ENCODE results near the gene PNMA8C.
"Not testable (repeated sequence)": the region's sequence is repeated elsewhere in the genome, so short reads cannot be mapped to it uniquely, and the experiment has no call there.

PNMA8C gene

DNA sequence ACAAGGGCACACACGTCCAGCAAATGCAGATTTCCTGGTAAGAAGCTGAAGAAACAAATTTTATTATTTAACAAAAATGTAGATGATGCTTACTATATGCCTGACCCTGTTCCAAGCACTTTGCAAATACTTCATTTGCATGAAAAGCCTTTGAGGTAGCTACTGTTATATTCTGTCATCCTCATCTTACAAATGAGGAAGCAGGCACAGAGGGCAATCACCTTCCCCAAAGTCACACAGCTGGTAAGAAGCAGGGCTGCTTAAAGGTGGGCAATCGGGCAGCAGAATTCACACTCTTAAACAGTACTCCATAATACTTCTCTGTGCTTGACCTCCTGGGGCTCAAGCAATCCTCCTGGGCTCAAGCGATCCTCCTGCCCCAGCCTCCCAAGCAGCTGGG is 18.3 kb upstream of the PNMA8C start:
- DNase-seq (ENCODE audit: low spot score), result no peak

DNA sequence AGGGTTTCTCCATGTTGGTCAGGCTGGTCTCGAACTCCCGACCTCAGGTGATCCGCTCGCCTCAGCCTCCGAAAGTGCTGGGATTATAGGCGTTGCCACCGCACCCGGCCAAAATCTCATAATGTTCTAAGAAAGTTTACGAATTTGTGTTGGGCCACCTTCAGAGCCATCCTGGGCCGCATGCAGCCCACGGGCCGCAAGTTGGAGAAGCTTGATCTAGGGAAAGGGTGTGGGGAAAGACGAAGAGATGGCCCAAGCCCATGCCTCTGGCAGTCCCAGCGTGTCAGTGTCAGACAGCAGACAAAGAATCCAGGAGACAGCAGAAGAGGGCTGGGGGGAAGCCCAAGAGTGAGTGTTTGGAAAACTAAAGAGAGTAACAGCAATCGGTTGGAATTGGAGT is 17.3 kb upstream of the PNMA8C start:
- no peak for DNase-seq (ENCODE audit: low spot score)

DNA sequence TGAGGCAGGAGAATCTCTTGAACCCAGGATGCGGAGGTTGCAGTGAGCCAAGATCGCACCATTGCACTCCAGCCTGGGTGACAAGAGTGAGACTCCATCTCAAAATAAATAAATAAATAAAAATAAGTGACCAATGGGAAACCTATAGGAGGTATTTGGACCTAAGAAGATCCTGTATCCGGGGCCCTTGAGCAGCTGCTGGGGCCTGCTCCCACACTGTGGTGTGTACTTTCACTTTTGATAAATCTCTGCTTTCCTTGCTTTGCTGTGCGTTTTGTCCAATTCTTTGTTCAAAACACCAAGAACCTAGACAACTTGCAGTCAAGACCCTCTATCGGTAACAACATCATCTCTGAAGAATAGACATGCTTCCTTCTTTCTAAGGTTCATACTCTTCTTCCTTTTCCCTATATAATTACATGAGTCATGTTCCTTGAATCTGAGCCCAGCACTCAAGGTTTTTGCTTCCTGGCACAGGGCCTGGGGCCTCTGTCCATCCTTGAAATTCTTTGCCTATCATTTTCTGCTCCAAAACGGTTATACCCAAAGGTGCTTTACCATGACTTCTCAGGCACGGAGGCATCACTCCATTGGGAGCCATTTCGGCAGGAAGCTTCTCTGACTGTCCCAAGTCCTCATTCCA is 14.2 kb upstream of the PNMA8C start:
- peak; percentile 60 for DNase-seq (ENCODE audit: low spot score)

DNA sequence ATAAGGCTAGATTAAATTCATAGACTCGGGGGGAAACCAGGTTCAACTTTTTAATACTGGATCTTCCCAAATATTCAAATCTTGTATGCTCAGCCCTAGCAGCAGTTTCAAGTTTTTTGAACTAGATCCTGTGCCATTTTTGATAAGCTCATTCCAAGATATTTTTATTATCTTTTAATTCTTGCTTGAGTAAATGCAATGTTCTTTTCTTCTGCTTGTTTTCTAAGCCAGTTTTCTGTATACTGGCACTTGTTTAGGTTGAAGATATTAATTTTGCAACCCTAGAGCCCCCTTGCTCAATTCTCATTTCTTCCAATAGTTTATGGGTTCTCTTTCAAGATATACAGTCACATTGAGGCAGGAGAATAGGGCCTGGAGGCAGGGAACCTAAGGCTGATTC is 13.1 kb upstream of the PNMA8C start:
- DNase-seq (ENCODE audit: low spot score), result no peak

DNA sequence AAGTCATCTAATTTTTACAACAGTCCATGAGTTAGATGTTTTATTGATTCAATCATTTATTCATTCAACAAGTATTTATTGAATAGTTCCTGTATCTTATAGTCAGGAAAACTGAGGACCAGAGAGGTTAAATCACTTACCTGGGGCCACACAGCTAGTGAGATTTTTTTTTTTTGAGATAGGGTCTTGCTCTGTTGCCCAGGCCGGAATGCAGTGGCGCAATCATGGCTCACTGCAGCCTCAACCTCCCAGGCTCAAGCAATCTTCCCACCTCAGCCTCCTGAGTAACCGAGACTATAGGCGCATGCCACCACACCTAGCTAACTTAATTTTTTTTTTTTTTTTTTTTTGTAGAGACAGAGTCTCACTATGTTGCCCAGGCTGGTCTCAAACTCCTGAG is 7.0 kb upstream of the PNMA8C start:
- not testable (repeated sequence) for DNase-seq (ENCODE audit: low spot score)

DNA sequence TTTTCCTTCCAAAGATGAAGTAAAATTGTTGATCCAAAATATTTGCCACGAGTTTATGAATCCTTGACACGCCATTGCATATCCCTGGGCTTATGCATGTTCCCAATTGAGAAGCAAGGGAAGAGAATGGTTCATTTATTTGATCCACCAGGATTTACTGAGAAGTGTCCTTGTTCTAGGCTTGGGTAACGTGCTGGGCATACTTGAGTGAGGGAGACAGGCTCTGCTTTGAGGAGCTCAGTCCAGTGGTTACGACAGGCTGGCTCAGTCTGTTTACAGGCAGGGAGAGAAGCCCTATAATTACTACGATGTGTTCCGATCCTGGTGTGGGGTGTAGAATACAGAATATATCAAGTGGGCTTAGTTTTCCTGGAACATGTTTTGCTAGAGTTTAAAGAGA is 6.3 kb upstream of the PNMA8C start:
- DNase-seq (ENCODE audit: low spot score), result no peak

DNA sequence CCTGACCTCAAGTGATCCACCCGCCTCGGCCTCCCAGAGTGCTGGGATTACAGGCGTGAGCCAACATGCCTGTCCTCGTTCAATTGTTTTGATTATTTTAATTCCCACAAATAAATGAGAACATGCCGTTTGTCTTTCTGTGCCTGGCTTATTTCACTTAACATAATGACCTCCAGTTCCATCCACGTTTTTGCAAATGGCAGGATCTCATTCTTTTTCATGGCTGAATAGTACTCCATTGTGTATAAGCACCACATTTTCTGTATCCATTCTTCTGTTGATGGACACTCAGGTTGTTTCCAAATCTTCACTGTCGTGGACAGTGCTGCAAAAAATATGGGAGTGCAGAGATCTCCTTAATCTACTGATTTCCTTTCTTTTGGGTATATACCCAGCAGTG is 4.7 kb upstream of the PNMA8C start:
- DNase-seq (ENCODE audit: low spot score), result not testable (repeated sequence)

DNA sequence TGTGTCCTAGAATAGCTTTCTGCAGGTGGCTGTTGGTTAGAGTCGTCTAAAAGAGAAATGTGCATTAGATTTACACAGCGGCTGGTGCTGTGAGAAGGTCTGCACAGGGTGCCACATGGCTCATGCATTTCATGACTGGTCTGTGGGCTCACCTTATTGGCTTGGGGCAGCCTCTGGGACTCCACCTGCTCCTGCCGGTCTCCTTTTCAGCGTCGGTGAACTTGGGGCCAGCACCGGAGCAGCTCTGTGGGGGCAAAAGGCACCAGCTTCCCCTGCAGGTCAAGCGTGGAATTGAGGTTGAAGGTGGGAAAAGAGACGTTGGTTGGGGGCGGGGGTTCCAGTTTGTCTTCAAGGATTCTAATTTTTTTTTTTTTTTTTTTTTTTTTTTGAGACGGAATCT is 3.1 kb upstream of the PNMA8C start:
- no peak for DNase-seq (ENCODE audit: low spot score)

DNA sequence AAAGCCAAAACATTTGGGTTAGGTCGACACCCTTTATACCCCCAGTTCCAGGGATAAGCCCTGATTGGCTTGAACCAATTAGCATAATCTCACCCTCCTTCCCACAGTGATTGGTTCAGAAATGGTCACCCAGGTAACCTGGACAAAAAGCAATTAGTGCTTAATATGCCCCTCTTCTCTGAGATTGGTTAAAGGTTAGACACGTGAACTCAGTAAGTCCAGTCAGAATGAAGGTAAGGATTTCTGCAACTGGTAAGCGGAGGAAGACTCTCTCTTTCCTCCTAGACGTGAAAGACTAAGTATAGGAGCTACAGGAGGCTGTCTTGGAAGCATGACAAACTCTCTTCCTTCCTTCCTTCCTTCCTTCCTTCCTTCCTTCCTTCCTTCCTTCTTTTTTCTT is 1.3 kb upstream of the PNMA8C start:
- no peak for DNase-seq (ENCODE audit: low spot score)

DNA sequence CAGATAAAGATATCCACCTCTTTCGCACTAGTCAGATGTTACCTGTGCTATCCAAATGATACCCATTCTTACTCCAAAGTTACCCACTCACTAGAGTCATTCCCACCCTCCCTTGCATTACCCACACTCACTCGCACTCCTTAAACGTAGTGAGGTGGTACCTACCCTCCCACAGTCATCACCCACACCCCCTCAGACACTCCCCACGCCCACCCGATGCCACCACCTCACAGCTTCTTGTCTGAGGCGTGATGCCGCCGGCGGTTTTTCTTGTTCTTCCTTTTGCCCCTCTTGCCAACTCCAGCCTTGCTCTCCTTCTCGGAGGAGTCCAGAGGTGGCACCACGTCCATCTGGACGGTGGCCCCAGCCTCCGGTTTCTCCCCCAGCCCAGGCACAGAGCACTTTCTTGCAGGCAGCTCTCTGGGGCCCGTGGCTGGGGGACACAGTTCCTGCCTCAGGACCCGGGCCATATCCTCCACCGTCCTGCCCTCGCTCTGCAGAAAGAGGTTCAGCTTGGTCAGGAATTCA is 1.2 kb downstream of the PNMA8C start:
- no peak for DNase-seq (ENCODE audit: low spot score)

DNA sequence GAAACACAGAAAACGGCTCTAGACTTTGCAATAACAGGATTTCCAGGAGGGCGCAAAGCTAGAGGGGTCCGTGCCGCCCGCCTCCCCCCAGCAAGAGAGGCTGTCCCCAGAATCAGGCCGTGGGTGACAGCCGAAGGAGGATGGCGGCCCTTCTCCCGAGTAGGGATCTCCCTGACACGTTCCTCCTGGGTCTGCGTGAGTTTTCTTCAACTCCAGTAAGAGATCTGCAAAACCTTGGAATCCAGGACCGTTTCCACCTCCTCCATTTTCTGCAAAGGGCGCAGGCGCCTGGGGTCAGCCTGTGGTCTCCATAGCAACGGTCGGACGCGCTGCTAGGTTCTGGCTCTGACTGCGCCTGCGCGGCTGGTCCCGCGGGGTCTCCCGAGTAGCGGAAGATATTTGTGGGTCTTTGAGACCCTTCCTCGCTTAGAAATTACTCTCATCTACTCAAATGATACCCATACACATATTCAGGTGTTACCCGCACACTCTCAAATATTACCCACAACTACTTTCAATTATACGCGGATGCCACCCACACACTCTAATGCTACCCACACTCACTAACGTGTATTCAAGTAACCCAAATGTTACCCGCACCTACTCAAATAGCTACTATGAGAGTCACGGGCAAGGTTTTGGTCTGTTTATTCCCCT is 2.1 kb downstream of the PNMA8C start:
- peak; percentile 94 for DNase-seq (ENCODE audit: low spot score)

DNA sequence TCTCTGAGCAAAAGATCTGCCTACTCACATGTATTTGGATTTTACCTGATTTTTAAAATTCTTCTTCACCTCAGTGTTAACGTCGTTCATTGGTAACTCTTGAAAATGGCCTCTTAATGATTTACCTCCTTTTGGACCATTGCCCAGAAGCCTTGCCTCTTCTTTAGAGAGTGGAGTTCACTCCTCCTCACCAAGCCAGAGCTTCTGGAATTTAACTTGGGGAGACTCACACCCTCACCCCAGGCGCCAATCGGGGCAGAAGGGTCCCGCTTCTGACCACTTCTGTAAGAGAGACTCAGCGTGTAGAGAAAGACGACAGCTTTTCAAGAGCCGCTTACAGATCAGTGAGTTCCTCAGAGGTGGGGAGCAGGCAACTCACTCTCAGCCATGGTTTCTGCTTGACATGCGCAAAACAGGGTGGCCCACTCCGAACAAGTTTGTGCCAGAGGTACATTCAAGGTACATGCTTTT is 2.7 kb downstream of the PNMA8C start:
- DNase-seq (ENCODE audit: low spot score), result no peak

DNA sequence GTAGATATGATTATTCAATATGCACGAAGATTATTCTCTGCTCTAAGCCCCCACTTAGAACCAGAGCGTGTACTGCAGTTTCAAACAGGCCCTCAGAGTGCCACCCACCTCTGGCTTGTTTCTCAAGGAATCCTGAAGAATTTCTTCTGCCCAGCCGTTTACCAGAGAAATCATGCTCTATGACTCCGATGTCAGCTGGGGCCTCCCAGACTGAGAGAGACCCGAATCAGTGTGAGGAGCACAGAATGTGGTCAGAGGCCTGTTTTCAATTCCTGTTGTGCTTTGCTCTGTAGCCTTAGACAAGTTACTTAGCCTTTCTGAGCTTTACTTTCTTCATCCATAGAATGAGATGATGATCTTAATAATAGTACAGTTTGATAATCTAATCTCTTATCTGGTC is 5.5 kb downstream of the PNMA8C start:
- DNase-seq (ENCODE audit: low spot score), result no peak

DNA sequence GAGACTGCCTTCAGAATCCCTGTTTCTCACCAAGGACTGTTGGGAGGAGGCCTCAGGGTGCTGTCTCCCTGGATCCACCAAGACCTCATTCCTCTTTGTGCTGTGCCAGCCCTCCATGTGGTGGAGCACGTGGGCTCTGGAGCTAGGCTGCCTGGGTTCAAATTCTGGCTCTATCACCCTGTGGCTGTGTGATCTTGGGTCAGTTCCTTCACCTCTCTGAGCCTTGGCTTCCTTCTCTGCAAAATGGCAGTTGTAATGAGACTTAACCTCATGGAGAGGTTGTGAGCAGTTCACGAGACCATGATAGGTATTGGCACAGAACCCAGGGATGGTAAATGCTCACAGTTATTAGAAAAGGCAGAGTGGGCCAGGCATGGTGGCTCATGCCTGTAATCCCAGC is 6.4 kb downstream of the PNMA8C start:
- no peak for DNase-seq (ENCODE audit: low spot score)

DNA sequence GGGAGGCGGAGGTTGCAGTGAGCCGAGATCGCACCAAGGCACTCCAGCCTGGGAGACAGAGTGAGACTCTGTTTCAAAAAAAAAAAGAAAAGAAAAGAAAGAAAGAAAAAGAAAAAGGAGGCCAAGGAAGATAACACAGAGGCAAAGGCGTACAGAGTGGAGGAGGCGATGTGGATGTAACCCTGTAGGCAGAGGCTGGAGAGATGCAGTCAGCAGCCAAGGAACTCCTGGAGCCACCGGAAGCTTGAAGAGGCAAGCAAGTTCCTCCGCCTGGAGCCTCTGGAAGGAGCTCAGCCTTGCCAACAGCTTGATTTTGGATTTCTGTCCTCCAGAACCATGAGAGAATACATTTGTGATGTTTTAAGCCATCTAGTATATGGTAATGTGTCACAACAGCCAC is 8.7 kb downstream of the PNMA8C start:
- DNase-seq (ENCODE audit: low spot score), result no peak

DNA sequence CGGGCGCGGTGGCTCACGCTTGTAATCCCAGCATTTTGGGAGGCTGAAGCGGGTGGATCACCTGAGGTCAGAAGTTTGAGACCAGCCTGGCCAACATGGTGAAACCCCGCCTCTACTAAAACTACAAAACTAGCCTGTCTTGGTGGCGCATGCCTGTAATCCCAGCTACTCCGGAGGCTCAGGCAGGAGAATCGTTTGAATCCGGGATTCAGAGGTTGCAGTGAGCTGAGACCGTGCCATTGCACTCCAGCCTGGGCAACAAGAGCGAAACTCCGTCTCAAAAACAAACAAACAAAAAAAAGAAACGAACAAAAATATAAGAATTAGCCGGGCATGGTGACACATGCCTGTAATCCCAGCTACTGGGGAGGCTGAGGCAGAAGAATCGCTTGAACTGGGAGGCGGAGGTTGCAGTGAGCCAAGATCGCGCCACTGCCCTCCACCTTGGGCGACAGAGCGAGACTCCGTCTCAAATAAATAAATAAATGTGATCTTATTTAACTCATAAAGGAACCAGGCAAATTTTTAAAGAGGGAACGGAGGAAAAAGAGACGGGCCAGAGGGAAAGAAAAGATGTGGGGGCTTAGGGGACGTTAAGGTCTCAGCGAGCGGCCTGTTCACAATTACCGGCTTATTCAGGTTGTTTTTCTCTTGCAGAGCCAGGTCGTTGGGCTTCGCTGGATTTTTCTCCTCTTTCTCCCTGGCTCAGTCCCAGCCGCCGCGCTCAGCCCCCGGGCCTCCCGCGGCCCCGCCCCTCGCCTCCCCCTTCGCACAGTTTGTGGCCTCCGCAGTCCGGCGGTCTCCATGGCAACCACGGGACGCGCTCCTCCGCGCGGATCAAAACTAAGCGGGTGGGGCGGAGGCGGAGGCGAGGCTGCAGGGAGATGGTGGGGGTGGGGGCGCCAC is 12.7 kb downstream of the PNMA8C start:
- peak; percentile 93 for DNase-seq (ENCODE audit: low spot score)

DNA sequence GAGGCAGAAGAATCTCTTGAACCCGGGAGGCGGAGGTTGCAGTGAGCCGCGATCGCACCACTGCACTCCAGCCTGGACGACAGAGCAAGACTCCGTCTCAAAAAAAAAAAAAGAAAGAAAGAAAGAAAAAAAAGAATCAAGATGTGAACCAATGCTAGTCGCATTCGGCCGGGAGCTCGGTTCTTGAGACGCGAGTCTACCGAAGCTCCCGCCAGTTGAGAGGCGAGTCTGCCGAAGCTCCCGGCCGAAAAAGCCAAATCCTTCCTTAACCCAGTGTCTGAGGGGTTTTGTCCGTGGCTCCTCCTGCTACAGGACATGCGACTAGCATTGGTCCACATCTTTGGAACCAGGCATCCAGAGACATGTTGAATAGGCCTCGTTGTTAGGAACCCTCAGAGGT is 13.8 kb downstream of the PNMA8C start:
- not testable (repeated sequence) for DNase-seq (ENCODE audit: low spot score)

DNA sequence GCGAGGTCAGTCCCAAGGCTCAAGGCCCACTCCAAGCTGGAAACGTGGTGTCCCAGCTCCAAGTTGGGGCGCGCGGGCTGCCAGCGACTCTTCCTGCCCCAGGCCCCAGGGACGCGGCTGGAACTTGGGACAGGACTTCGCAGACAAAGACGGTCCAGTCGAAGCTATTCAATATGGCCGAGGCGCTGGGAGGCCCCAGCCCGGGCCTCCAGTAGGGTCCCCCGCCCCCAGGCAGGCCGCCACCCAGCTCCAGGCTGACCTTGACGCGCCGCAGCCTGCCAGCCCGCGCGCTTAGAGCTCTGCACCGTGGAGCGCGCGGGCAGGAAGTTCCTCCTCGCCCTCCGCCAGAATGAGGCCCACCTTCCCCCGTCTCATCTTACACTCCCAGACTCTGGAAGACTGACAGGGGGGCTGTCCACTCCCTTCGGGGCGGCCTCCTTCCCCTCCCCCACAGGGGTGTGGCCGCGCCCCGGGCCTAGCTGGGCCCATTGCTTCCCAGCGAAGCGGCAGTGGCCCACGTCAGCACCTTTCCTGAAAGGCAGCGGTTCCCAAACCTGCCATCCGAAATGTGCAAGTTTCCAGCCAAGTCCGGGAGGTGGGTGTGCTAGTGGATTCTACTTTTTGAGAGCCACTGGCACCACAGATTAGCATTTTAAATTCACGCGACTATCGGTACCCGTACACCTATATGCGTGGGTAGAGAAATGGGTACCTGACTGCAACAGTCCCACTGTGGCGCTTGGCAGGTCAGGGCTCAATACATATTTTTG is 15.3 kb downstream of the PNMA8C start, which contains the start of gene CCDC8:
CCDC8 (minus strand) TSS at position 303 of the 770 bp plus-strand sequence. CDS start 754 bp downstream, outside the sequence.
- peak; percentile 70 for DNase-seq (ENCODE audit: low spot score)

DNA sequence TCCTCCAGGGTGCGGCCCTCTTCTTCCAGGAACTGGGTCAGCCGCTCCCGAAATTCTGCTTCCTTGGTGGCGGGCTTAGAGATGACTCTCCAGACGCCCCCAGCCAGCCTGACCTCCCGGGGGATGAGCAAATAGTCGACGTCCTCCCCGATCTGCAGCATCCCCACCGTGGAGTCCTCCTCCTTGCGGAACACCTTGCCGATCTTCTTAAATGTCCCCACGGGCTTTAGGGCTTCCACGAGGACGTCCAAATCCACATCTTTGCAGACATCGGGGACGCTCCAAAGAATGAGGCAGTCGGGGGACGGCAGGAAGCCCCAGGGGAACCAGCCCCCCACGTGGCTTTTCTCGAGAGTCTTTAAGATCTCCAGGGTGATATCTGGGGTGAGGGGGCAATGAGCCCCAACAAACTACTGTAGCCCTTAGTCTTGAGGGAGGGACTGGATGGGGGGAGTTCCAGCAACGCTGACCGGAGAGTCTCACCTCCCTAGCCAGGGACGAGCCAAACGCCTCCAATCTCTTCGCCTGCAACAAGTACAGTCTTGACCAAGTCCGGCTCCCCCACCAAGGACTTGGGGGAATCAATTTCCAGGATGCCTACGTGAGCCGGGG is 16.0 kb downstream of the PNMA8C start:
- DNase-seq (ENCODE audit: low spot score), result no peak

DNA sequence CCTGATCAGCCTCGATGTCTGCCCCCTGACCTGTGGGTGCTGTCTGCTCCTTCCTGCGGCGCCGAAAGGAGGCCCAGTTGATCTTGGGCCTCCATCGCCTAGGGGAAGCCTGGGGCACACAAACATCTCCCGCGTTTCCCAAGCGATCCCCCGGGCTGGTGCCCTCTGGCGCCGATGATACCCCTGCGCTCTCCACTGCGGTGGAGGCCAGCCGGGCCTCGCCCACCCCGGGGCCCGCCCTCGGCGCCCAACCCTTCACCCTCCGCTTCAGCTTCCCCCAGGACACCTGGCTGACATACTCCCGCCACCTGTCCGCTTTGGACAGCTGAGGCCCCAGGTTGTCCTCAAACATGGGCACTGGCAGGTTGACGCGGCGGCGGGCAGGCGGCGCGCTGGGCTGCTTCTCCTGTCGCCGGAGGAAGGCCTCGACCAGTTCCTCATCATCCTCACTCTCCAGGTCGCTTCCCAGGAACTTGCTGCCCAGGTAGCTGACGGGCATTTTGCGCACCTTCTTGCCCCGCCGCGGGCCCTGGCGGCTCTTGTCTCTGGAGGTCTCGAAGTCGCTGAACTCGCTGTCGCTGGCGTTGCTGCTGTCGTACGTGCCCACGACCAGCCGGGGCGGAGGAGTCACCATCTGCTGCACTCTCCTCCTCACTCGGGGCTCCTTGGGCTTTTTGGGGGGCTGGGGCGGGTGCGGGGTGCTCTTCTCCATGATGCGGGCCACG is 16.6 kb downstream of the PNMA8C start:
- no peak for DNase-seq (ENCODE audit: low spot score)
